Germinal center (tissue), 1 donor: ENCODE measurements around the gene ADRA1B.
A peak's percentile ranks its signal among the peaks of the same experiment; 100 is the strongest.
"Not testable (repeated sequence)": the region's sequence is repeated elsewhere in the genome, so short reads cannot be mapped to it uniquely, and the experiment has no call there.

Experiments
- DNase-seq: peaks from one replicate; pipeline ENCODE4 v3.0.0; 2012; ENCODE audit warnings: mixed read lengths, low spot score

ADRA1B gene

DNA sequence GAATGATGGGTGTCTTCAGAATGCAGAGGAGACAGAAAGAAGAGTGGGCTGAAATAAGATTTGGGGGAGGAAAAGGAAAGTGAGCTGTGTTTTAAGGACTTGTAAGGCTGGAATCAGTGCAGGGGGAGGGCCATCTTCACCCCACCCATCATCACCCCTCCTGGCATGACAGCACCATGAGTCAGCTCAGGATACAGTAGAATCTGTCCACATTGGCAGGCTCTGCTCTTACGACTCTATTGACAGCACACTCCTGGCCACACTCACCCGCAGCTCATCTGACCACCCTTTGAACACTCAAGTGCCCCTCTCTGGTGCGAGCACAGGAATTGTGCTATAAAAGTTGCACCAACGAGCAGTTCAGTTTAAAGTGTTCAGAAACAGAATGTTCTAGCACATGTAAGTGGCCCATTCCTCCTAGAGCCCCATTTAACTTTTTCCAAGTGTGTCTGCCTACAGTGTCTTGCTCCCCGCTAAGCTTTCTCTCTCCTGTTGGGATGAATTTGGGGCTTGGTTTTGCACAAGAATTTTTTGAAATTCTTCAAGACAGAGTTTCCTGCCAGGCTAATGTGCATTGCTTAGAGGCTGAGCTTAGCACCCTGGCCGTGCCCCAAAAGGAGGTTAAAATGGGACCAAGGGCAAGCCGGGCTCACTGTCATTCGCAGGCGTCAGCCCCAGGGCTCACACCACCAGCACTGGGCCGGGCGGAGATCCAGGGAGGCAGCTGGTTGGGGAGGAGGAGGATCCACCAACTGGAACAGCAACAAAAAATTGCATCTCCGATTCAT lies 12.0 kb downstream of the ADRA1B start:
- no peak for DNase-seq

DNA sequence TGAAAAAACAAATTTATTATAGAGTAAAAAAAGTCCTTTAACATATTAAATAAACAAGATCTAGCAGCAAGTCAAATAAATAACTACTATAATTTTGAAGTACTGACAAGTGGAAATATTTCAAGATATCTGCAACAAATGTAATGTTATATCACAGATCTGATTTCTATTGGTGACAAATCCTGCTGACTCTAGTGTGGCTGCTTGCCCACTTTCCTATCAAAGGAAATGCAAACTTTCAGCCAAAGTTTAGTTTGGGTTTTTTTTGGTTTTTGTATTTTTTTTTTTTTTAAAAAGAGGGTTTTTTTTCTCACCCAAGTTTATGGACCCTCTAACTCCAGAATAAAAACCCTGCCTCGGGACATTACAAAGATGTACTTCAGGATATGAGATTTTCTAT lies 12.9 kb downstream of the ADRA1B start:
- DNase-seq, result no peak

DNA sequence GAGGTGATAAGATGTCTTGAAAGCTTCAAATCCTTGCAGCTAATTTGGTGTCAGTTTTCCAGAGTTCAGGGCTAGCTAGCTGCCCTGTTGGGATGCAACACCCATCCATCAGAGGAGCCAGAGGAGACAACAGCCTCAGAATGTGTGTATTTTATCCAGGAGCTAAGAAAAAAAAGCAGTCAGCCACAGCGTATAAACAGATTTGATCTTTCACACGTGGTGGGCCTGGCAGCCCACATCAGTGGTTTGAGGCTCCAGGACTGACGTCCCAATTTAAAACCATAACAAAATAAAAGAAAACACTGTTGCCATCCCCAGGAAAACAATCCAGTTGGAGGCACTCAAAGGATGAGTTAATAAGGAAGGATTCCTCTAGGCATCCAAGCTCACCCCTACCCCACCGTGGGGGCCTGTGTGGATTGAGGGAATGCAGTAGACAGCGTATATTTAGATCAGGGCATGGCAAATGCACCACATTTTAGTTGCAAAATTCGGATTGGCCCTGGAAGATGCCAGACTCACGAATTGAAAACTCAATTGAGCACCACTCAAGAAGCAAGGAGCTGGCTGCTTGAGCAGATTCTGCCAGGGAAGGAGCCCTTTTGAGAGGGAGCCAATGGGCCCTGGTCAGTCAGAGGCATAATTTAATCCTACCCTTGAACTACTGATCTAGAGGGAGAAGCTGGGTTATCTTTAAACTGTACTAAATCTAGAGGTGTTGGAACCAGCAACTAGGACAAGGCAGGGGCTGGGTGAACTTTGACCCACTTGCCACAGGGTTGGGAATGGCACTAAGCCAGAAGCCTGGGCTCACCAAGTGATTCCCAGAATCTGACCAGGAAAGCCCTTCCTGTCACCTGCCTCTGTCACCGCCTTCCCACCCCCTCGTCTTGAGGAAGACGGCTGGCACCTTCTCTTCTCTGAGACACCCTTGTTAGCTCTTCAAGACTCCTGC lies 17.5 kb downstream of the ADRA1B start:
- DNase-seq, result no peak

DNA sequence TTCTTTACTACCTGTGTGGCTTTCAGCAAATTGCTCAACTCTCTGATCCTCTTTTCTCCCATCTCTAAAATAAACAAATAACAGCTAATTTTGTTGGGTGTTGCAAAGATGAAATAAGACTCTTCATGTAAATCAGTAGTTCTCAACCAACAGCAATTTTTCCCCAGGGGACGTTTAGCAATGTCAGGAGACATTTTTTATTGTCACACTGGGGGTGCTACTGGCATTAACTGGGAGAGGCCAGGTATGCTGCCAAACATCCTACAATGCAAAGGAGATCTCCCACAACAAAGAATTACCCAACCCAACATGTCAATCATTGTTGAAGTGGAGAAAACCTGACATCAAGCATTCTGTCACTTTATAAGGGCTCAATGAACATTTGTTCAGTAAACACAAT lies 19.7 kb downstream of the ADRA1B start:
- DNase-seq, result no peak

DNA sequence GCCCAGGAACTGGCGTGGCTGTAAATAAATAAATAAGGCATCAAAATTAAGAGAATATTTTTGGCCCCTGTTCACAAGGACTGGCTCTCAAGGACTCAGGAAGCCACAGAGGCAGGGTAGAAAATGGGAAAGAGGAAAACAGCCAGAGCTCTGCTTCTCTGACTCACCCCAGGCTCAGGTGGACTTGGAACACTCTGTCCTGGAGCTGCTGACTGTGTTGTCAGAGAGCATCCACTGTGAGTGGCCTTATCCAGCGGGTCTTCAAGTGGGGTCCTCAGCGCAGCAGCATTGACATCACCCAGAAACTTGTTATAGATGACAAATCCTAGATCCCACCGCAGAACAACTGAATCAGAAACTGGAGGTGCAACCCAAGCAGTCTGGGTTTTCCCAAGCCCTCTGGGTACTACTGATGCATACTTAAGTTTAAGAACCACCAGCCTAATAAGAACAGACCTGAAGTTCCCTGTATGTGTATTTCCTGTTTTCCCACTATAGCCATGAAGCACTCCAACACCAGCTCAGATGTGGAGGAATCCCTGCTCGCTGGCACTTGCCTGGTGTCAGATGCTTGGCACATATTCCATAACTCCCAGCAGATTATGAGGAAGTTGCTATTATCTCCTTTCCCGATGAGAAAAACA lies 20.5 kb downstream of the ADRA1B start:
- DNase-seq, result no peak

DNA sequence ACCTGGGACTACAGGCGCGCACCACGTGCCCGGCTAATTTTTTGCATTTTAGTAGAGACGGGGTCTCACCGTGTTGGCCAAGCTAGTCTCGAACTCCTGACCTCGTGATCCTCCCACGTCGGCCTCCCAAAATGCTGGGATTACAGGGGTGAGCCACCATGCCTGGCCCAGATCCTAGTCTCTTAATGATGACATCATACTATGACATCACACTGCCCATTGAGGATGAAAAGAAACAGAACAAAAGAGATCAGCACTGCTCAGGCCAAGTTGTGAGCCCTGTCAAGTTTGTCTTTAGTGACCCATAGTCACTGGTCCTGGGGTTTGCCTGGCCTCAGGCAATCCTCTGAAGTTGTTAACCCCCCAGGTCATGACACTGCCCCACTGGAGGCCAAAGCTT lies 21.3 kb downstream of the ADRA1B start:
- DNase-seq, result no peak

DNA sequence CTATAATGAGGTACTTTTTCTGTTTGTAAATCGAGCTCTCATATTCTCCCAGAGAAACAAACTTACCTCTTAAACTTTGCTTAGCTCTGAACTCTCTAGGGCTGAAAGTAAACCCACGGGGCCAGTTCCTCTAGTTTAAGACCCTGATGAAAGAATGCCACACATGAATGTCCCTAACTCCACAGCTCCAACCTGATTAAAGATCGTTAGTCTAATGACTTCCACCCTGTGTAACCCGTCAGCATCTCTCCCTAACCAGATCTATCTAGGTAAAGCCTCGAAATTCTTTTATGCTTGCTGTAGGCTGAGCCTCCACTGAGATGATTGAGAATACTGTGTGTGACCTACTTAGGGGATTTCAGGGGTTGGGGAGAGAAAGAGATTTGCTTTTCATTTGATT lies 27.0 kb downstream of the ADRA1B start:
- DNase-seq, result no peak

DNA sequence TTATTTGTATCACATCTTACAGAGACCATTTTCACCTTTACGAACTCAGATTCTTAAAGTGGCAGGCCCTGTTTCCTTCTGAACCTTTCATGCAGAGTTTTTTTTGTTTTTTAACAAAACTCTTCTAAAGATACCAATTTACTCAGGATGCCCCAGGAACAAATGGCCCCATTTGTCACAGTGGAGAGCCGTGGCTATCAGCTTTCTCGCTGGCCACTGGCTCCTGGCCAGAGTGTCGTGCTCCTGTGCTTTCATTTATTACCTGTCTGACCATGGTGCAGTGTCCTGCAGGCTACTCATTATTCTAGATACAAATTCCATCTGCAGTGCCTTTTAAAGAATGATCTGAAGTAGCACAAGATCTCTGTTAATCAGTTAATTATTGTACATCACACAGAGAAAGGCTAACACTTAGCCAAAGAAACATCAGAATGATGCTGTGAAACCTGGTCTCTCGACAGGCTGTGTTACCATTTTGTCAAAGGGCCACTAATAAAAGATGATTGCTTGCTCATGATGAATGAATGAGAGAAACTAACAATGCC lies 27.8 kb downstream of the ADRA1B start:
- DNase-seq, result no peak

DNA sequence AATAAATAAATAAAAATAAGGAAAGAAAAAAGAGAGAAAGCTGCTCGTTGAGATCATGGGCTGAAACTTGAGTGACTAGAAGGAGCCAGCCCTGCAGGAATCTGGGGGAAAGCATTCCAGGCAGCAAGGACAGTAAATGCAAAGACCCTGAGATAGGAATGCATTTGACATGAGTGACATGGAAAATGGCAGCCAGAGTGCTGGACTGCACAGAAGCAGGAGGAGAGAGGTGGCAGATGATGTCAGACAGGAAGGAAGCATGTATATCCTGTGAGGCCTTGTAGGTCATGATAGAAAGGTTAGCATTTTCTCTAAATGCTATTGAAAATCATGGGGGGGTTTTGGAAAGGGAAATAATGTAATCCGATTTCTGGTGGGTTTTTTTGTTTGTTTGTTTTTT lies 29.1 kb downstream of the ADRA1B start:
- DNase-seq, result no peak

DNA sequence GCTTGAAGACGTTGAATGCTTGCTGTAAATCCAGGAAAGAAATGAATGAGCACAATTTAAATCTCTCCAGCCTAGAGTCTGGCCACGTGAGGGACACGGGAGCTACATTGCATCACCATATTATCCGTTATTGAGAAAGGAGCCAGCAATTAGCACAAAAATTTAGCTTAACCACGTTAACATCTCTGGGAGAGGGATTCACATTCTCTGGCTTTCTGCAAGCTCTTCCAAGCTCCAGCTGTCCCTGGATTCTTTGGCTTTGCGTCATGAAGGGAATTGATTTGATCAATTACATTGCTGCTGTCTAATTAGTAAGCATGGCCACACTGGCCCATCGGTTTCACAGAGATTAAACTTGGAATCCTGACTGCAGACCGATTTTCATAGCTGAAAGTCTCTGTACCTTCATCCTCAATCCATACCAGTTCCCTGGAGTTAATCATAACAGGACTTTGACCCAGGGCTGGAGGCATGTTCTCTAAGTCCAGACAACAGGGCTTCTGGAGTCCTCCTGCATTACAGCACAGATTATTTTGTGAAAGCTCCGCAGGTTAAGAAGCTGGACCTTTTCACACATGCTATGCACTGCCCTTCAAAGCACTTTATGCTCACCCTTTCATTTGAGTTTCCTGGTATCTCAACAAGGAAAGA lies 31.6 kb downstream of the ADRA1B start:
- no peak for DNase-seq

DNA sequence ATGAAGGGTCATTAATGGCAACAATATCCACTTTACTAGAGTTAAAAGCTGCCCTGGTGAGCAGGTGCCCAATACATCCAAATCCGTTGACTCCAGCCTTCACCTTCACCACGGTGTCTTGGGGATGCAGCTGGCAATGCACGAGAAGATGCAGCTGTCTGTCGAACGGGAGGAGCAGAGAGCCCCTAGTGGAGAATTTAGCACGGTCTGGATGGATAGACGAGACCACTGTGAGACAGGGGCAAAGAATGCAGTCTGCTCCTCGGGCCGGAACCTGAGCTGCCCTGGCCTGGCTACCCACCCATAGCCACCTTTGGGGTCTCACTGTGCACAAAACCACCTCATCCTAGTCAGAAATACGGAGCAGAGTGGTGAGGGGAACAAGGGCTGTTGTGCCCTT lies 35.1 kb downstream of the ADRA1B start:
- peak; percentile 21 for DNase-seq

DNA sequence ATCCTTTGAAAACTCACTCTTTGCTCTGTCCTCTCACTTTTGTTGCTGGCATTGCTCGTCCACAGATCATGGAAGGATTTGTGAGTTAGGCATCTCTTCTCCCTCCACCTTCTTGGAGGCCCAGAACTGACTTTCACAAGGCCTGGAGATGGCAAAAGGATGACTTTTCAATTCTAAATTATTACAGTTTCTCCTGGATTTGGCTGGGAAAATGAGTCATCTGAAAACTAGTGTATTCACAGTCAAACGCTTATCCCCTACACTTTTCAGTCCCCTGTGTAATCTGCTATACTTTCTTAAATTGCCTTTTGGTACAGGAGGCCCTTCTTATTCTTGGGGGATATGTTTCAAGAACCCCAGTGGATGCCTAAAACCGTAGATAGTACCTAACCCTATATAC lies 35.6 kb downstream of the ADRA1B start:
- no peak for DNase-seq

DNA sequence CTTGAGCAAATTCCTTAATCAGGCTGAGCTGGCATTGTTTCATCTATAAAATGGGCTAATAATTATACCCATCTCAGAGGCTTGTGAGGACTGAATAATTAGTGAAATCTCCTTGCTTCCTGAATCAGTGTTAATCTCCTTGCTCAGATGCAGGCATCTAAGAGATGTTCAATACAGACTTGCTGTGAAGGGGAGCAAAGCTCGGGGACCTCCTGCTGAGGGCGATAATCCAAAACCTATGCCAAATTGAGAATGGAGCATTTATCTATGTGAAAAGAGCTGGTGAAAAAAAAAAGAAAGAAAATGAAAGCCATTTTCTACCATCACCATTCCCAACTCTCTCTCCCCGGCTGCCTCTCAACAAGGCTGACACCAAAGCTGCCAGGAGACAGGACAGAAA lies 37.3 kb downstream of the ADRA1B start:
- no peak for DNase-seq

DNA sequence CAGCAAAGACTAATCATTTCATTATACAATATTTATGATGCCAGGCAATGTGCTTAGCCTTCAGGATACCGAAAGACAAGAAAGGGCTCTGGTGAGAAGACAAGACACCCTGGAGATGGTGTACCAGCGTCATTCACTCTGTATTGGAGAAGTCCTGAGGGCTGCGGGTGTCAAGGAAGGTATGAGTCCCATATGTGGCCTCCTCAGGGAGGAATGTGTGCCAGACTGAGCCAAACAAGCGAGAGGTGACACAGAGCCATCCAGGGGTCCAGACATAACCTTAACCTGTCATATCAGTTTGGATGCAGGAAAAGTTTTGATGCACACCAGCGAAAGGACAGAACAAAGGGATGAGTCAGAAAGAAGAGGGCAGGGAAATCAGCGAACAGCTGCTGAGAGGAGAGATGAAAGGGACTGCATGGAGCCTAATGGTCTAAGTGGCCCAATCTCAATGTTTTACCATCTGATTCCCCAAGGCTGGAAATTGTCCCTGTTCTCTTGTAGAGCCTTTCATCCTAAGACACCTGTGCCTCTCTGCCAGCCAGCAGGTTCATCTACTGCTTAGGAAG lies 38.9 kb downstream of the ADRA1B start:
- DNase-seq, result no peak

DNA sequence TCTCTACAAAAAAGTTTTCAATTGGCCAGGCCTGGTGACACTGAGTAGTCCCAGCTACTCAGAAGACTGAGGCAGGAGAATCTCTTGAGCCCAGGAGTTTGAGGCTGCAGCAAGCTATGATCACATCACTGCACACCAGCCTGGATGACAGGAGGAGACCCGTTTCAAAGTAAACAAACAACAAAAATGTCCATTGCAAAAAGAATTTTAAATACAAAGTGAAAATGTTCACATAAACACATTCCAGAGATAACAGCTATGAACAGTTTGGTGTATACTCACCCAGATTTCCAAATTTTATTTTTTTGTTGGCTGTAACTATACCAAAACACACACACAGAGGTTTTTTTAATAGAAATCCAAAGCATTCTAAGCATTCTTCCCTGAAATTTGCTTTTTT lies 39.8 kb downstream of the ADRA1B start:
- DNase-seq, result no peak

DNA sequence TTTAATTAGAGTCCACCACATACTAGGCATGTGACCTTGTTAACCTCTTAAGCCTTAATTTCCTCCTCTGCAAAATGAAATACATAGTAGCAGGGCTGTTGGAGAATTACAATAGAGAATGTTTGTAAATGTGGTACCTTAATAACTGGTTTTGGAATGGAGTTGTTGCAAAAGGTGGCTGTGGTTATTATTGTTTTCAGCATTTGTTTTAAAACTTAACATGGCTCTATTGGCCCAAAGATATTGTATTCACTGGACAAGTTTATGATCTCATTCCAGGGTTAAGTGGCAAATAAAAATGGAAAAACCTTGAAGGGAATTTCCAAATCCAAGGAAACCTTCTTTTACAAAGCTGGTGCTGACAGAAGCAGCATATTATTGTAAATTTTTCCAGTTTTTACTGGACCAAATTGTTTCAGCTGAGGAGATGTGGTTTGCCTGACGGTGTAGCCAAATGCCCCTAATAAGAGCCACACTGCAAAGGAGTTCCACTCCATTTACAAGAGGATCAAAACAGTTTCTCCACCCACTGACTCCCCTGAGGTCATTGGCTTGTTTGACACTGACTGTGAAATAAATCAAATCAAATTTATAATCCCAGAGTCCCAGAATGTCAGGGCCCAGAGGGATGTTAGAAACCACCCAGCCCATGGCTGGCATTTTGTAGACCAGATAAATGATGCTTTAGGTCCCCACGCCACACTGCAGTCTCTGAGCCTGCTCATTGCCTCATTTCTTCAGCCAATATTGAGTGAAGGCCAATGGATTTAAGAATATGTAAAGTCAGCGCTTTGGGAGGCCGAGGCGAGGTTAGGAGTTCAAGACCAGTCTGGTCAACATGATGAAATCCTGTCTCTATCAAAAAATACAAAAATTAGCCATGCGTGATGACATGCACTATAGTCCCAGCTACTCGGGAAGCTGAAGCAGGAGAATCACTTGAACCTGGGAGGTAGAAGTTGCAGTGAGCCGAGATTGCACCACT lies 45.2 kb downstream of the ADRA1B start:
- DNase-seq, result no peak

DNA sequence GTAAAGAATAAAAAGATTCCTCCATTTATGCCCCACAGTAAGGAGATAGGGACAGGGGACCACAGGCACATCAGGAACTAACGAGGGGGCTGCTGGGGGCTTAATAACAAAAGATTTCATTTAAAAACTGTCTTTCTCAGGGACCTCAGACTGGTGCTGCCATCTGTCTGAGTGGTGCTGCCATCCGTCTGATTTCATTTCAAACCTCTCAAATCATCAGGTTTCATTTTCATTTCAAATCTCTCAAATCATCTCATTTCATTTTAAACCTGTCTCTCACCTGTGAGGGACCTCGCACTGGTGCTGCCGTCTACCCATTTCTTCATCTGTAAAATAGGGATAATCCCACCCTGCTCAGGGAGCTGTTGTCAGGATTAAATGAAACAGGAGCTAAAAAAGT lies 45.9 kb downstream of the ADRA1B start:
- no peak for DNase-seq

DNA sequence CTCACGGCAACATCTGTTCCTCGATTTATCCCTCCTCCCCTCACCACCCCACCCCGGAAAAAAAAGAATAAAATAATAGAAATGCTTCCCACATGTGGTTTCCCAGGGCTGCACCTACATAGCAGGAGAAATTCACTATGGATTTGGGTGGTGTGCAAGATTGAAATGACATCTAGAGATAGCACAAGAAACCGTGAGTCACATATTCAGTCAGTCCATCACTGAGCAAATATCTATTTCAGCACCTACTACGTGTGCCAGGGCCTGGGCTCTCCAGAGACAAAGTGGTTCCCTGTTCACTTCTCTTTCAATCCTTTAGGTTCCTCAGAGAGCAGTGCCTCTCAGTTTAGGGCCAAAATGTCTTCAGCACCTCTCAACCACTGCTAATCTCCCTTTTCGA lies 47.7 kb downstream of the ADRA1B start:
- no peak for DNase-seq

DNA sequence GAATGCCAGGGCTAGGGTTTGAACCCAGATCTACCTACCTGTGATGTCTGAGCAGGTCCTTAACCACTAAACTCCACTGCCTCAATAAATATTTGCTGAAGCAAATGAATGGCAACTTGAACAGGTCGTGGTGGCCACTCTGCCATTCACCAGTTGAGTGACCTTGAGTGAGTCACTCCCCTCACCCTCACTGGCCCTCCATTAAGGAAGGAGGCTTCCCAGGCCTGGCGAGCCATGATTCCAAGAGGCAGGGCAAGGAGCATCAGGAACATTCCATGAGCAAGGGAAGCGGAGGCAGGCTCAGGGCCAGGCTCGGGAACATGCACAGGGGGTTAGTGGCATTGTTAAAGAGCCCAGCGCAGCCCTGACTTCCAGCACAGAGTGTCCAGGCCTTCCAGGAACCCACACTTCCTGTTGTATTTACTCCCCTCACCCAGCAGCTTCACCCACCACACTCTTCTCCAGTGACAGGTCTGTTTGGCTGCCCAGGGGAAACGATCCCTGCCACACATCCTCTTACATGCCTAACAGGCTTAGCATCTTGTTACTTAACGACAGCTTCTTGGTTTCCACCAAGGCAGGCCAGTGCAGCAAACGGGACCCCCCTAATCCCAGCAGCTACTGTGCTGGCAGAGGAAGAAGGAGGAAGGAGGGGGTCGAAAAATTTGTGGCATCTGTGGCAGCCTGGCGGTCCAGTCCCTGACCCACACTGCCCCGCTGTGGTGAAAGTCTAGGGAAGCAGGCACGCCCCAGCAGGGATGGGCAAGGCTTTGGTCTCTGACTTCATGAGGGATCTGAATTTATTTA lies 49.0 kb downstream of the ADRA1B start:
- DNase-seq, result peak; percentile 22

DNA sequence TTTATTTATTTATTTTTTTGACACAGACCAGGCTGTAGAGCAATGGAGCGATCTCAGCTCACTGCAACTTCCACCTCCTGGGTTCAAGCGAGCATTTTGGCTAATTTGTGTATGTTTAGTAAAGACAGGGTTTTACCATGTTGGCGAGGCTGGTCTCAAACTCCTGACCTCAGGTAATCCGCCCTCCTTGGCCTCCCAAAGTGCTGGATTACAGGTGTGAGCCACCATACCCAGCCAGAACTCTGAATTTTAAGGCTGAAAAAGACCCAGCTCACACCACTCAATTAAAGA lies 49.5 kb downstream of the ADRA1B start:
- DNase-seq, result not testable (repeated sequence)
